Hindlimb muscle (tissue), 1 donor: ENCODE results near the gene PMPCA. TPM values are rescaled to one million over a fixed set of nuclear protein-coding genes. Genes with fewer than 3 reads are reported as not detected.

Experiments
- DNase-seq: peaks from one replicate; pipeline ENCODE4 v3.0.0-alpha.2; 2013
- polyA plus RNA-seq: library from polyadenylated mRNA; unstranded; fragments of 120-200 nt; gene quantifications from one replicate; pipeline ENCODE4 v1.2.1, GENCODE V29; 2013; ENCODE audit not compliant: insufficient read length

PMPCA gene
- polyA plus RNA-seq, 1 donor: 39.9 TPM

GRCh38 chr9:136373300-136374182 lies 36.9 kb upstream of the PMPCA start, which contains the start of gene CARD9:
CARD9 (minus strand) TSS chr9:136373669; CDS start chr9:136372078, 1,591 bp downstream.
- no peak for DNase-seq

DNA sequence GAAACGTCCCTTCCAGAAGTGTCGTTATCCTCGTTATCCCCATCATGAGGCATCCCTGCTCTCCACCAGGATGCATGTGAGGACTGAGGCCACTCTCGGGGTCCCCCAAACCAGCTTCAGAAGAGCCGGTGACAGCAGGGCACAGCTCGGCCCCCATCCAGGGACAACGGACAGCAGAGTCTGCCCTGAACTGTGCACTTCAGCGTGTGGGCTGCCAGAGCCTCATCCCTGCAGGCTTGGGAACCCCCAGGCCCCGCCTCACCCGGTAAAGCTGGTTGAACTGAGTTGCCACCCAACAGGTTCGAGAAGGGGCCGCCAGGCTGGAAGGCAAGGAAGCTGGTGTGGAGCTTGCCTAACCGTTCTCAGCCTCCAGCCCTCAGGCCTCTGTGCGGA lies 36.3 kb upstream of the PMPCA start:
- DNase-seq: no peak

GRCh38 chr9:136375096-136375495 lies 35.4 kb upstream of the PMPCA start:
- no peak for DNase-seq

- no peak for DNase-seq
These were observed 34.0 kb upstream of the PMPCA start for GRCh38 chr9:136376457-136376856.

GRCh38 chr9:136377341-136378169 lies 32.9 kb upstream of the PMPCA start:
- DNase-seq: no peak

- no peak for DNase-seq
These were observed 32.1 kb upstream of the PMPCA start for GRCh38 chr9:136378170-136379002.

GRCh38 chr9:136379003-136379287 lies 31.5 kb upstream of the PMPCA start:
- DNase-seq: no peak

- DNase-seq: no peak
These were observed 31.1 kb upstream of the PMPCA start for GRCh38 chr9:136379401-136379800.

GRCh38 chr9:136379891-136380290 lies 30.6 kb upstream of the PMPCA start:
- DNase-seq: no peak

- DNase-seq: no peak
These were observed 30.1 kb upstream of the PMPCA start for GRCh38 chr9:136380381-136380780.

DNA sequence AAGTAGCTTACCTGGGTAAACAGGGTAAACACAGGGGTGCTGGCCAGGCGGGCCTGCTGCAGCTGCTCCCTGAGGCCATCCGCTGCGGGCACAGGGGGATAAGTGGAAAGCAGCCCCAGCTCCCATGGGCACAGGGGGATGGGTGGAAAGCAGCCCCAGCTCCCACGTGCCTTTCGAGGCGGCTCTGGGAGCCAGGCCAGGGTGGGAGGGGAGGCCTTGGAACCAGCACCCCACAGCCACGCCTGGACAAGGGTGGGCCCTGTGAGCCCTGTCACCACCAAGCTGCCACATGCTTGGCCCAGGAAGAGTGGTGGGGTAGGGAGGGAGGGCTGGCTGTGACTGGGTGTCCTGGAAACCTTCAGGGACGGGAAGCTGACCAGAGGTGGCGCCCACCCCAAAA lies 29.1 kb upstream of the PMPCA start:
- no peak for DNase-seq

GRCh38 chr9:136381966-136382513 lies 28.4 kb upstream of the PMPCA start:
- DNase-seq: no peak

GRCh38 chr9:136383436-136383835 lies 27.0 kb upstream of the PMPCA start:
- DNase-seq: no peak

GRCh38 chr9:136385015-136385414 lies 25.4 kb upstream of the PMPCA start:
- DNase-seq: no peak

- DNase-seq: no peak
These were observed 24.4 kb upstream of the PMPCA start for GRCh38 chr9:136386018-136386417.

DNA sequence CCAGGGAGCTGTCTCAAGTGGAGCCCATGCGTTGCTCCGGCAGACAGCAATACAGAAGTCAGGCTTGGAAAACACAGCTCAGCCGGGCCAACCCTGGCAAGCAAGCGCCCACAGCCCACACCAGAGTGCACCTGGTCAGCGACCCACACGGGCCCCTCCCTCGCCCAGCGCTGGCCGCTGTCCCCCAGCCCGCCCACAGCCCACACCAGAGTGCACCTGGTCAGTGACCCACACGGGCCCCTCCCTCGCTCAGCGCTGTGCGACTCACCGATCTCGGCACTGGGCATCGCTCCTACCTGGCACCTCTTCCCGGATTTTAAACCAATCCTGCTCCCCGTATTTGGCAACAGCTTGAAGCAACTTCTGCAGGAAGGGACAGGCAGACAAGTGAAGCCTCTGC lies 23.2 kb upstream of the PMPCA start:
- DNase-seq: no peak

DNA sequence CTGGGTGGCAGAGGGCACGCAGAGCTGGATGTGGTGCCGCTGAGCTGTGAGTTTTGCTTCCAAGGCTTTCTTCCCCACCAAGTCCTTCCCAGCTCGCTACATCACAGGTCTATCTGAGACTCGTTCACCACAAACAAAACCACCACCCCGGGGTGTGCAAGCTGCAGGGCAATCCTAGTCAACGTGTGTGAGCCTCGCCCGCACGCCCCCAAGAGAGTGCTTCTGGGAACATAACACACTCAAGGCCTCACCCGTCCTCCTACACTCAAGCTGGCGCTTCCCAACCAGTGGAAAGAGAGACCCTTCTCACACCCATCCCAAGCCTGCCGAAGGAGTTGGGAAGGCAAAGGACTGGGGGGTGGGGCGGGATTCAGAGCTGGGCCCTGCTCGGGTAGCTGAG lies 21.1 kb upstream of the PMPCA start:
- DNase-seq: no peak

DNA sequence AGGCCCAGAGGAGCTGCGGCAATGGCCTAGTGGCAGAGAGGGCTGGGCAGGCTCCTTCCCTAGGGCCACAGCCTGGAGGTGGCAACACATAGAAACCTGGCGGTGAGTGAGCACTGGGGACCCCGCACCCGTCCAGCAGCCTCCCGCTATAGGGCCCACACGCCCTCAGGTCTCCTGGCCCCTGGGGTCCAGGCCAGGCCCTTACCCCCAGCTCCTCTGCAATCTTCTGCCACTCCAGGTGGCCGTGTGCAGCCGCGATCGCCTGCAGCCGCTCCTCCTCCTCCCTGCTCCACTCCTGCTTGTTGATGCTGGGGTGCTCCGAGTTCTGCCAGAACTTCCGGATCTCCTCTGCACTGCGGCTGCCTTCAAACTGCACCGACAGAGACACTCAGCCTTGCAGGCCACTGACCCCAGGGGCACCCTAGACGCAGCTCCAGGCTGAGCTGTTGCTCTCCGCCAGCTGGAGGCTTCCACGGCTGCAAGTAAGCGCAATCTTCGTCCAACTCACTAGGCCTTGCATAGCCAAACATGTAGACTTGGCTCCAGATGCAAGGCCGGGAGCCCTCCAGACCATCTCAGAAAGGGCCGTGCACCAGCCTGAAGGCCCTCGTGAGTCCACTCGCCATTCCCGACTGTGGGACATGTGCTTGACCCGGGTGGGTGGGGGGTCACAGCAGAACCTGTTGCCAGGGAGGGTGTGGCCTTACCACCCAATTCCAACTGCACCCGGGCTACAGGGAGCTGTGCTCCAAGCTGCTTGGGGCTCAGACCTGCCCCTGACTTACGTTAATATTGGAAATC lies 18.5 kb upstream of the PMPCA start:
- no peak for DNase-seq

GRCh38 chr9:136392538-136393449 lies 17.7 kb upstream of the PMPCA start:
- no peak for DNase-seq

DNA sequence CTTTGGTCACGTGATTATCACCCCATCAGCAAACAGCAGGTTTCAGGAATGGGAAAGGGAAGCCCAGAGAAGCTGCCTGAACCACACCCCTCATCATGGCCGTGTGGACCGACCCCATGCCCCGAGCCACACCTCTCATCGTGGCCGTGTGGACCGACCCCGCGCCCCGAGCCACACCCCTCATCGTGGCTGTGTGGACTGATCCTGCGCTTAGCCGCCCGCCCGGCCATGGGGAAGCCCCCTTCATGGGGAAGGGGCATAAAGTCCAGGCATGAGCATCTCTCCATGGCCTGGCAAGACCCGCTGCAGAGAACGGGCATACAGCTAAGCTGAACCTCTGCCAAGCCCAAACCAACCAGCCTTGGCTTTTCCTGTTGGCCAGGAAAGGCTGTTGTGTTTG lies 16.9 kb upstream of the PMPCA start:
- no peak for DNase-seq
